Upper lobe of left lung (tissue), 4 donors: ENCODE data around the gene DENND1B.

Experiments used
- POLR2A ChIP-seq, 4 donors: fragments of 450-650 bp; IDR thresholded peaks; one replicate each; pipeline ENCODE4 v1.5.1; 2016 to 2017; ENCODE audit warnings: antibody characterized with exemption in 4 of 4, mild to moderate bottlenecking in 2 of 4
- TF ChIP-seq, protein P1 (sequence below), 6 experiments: fragments of 450-650 bp in 4 of 6; fragments of 200-600 bp in 2 of 6; sonication (generic) in 2 of 6; IDR thresholded peaks; one replicate each; pipeline ENCODE4 v1.5.1; 2016 to 2019; ENCODE audit warnings: antibody characterized with exemption in 6 of 6

DNA sequence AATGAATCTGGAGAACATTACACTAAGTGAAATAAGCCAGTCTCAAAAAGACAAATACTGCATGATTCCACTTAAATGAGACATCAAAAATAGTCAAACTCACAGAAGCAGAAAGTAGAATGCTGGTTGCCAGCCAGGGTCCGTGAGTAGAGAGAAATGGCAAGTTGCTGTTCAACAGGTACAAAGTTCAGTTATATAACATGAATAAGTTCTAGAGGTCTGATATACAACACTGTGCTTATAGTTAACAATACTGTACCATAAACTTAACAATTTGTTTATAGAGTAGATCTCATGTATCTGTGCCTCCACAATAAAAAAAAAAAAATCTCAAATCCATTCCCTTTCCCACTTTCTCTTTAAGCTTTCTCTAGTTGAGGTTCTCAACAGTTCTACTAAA, 83.5 kb downstream of the DENND1B start:
- TF ChIP-seq, protein P1, sequence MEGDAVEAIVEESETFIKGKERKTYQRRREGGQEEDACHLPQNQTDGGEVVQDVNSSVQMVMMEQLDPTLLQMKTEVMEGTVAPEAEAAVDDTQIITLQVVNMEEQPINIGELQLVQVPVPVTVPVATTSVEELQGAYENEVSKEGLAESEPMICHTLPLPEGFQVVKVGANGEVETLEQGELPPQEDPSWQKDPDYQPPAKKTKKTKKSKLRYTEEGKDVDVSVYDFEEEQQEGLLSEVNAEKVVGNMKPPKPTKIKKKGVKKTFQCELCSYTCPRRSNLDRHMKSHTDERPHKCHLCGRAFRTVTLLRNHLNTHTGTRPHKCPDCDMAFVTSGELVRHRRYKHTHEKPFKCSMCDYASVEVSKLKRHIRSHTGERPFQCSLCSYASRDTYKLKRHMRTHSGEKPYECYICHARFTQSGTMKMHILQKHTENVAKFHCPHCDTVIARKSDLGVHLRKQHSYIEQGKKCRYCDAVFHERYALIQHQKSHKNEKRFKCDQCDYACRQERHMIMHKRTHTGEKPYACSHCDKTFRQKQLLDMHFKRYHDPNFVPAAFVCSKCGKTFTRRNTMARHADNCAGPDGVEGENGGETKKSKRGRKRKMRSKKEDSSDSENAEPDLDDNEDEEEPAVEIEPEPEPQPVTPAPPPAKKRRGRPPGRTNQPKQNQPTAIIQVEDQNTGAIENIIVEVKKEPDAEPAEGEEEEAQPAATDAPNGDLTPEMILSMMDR (IDR thresholded peaks at IDR 0.05): no peak
- no peak for TF ChIP-seq POLR2A (IDR thresholded peaks at IDR 0.05)
